Caco-2 (cell line): ENCODE results near the gene HSD11B2. TPM values are rescaled to one million over a fixed set of nuclear protein-coding genes. Genes with fewer than 3 reads are reported as not detected.

ENCODE experiments used
- BruUV-seq: library from RNA; stranded (reverse); fragments of 400-500 nt; replicated peaks from 2 replicates; lab custom pipeline; 2021; lab: Mats Ljungman, UMichigan
- CTCF ChIA-PET: fragments of 300-600 bp; sonication (Branson Sonifier 250); formaldehyde crosslinking; loops from one replicate; lab custom pipeline; 2022; ENCODE audit warnings: antibody characterized with exemption; lab: Charles Lee
- POLR2A ChIA-PET: fragments of 300-600 bp; sonication (Branson Sonifier 250); formaldehyde crosslinking; loops from one replicate; lab custom pipeline; 2022; ENCODE audit warnings: antibody characterized with exemption; lab: Charles Lee
- DNase-seq, 2 experiments: peaks; one replicate each; pipeline versions ENCODE4 v3.0.0 to v3.0.0-alpha.2; 2020 to 2022
- H3K27me3 ChIP-seq: replicated peaks from 2 replicates; pipeline ENCODE4 v1.6.0; 2011; ENCODE audit warnings: low read length; ENCODE audit not compliant: control insufficient read depth, insufficient read depth
- H3K36me3 ChIP-seq: 2 replicates; pipeline ENCODE4 v1.5.1; 2011; ENCODE audit warnings: low read length; ENCODE audit not compliant: control insufficient read depth, insufficient read depth
- H3K4me1 ChIP-seq: fragments of 250-450 bp; sonication (Bioruptor Pico); 2 replicates; pipeline ENCODE4 v1.5.1; 2020; ENCODE audit warnings: mild to moderate bottlenecking
- H3K4me3 ChIP-seq: 2 replicates; pipeline ENCODE4 v1.5.1; 2011; ENCODE audit warnings: low read depth, mild to moderate bottlenecking, control low read depth, low read length
- H3K9me3 ChIP-seq: fragments of 250-450 bp; sonication (Bioruptor Pico); 2 replicates; pipeline ENCODE4 v1.5.1; 2020; ENCODE audit warnings: mild to moderate bottlenecking, moderate library complexity
- H3K27ac Mint-ChIP-seq: one replicate; pipeline ENCODE4 v1.8.0; 2022; ENCODE audit warnings: mixed read lengths; ENCODE audit not compliant: unreplicated experiment
- H3K27me3 Mint-ChIP-seq: one replicate; pipeline ENCODE4 v1.8.0; 2022; ENCODE audit warnings: mixed read lengths; ENCODE audit not compliant: insufficient read depth, unreplicated experiment
- H3K36me3 Mint-ChIP-seq: one replicate; pipeline ENCODE4 v1.8.0; 2022; ENCODE audit warnings: mild to moderate bottlenecking, mixed read lengths; ENCODE audit not compliant: insufficient read depth, unreplicated experiment
- H3K4me1 Mint-ChIP-seq: one replicate; pipeline ENCODE4 v1.8.0; 2022; ENCODE audit warnings: low read depth, mixed read lengths; ENCODE audit not compliant: unreplicated experiment
- H3K4me3 Mint-ChIP-seq: one replicate; pipeline ENCODE4 v1.8.0; 2022; ENCODE audit warnings: mild to moderate bottlenecking, moderate library complexity, mixed read lengths; ENCODE audit not compliant: unreplicated experiment
- H3K9me3 Mint-ChIP-seq: one replicate; pipeline ENCODE4 v1.8.0; 2022; ENCODE audit warnings: mixed read lengths; ENCODE audit not compliant: unreplicated experiment
- CTCF ChIP-seq, 2 experiments: fragments of 200-600 bp in 1 of 2; IDR thresholded peaks; 1 replicate in 1 of 2; 2 replicates in 1 of 2; pipeline versions ENCODE4 v1.5.1 to v1.8.0; 2011 to 2022; ENCODE audit warnings: antibody characterized with exemption in 1 of 2, control low read depth in 1 of 2, inconsistent platforms in 1 of 2, low read depth in 1 of 2, low read length in 1 of 2, mild to moderate bottlenecking in 1 of 2, moderate library complexity in 1 of 2; ENCODE audit not compliant: insufficient read depth in 1 of 2, severe bottlenecking in 1 of 2, unreplicated experiment in 1 of 2
- intact Hi-C: fragments of 100-400 bp; cut with micrococcal nuclease; formaldehyde crosslinking; loops from one replicate; pipeline ENCODE4 v1.10.0; 2022; ENCODE audit not compliant: unreplicated experiment
- total RNA-seq: library from RNA; stranded (reverse); gene quantifications from 2 replicates; pipeline ENCODE4 v1.2.3, GENCODE V29; 2022

The HSD11B2 gene
- total RNA-seq, 1 experiment from 2014 or later, result 11.3 TPM

GRCh38 chr16:67460168-67460567 is 29.2 kb downstream of the HSD11B2 start:
- BruUV-seq, result no TSS peak

GRCh38 chr16:67460961-67461360 is 30.0 kb downstream of the HSD11B2 start:
- Mint-ChIP-seq H3K4me1 (no peaks in the 10 kb centered on the region), H3K9me3 (no peaks in the 10 kb centered on the region), H3K27ac (no peak overlapping the region), H3K27me3 (no peaks in the 10 kb centered on the region), H3K36me3 (peaks cover 12% of the 10 kb centered on the region), H3K4me3 (no peak overlapping the region)
- BruUV-seq, result no TSS peak
- TF ChIP-seq CTCF (IDR thresholded peaks at IDR 0.05; ENCODE audit: insufficient read depth in 1 of 2, low read depth in 1 of 2, low read length in 1 of 2, severe bottlenecking in 1 of 2, unreplicated experiment in 1 of 2), result no peak
- DNase-seq, result no peak
- no peaks in the 10 kb centered on the region for H3K4me1 ChIP-seq
- intact Hi-C loops, result no loop called here
- no peaks in the 10 kb centered on the region for H3K36me3 ChIP-seq
- no peak overlapping the region for H3K4me3 ChIP-seq
- H3K9me3 ChIP-seq, result no peaks in the 10 kb centered on the region
- H3K27me3 ChIP-seq, result no peaks in the 10 kb centered on the region
- ChIA-PET POLR2A (no interaction called here), CTCF (no interaction called here)

More at GRCh38 chr16:67460168-67460567, 29.2 kb downstream of the HSD11B2 start:
- Histone ChIP-seq H3K27me3 (no peaks in the 10 kb centered on the region), H3K36me3 (no peaks in the 10 kb centered on the region), H3K4me1 (no peaks in the 10 kb centered on the region), H3K9me3 (no peaks in the 10 kb centered on the region), H3K4me3 (no peak overlapping the region)
- Mint-ChIP-seq H3K4me3 (no peak overlapping the region), H3K9me3 (no peaks in the 10 kb centered on the region), H3K4me1 (no peaks in the 10 kb centered on the region), H3K36me3 (peaks cover 8% of the 10 kb centered on the region), H3K27ac (no peak overlapping the region), H3K27me3 (no peaks in the 10 kb centered on the region)
- CTCF ChIA-PET, result no interaction called here
- DNase-seq, result no peak
- intact Hi-C loops, result no loop called here
- no peak for TF ChIP-seq CTCF (IDR thresholded peaks at IDR 0.05; ENCODE audit: insufficient read depth in 1 of 2, low read depth in 1 of 2, low read length in 1 of 2, severe bottlenecking in 1 of 2, unreplicated experiment in 1 of 2)
- POLR2A ChIA-PET, result no interaction called here

GRCh38 chr16:67461600-67462278 is 30.8 kb downstream of the HSD11B2 start:
- ChIA-PET CTCF (no interaction called here), POLR2A (no interaction called here)
- H3K36me3 Mint-ChIP-seq, result peaks cover 12% of the 10 kb centered on the region
- H3K4me1 ChIP-seq, result no peaks in the 10 kb centered on the region
- H3K27ac Mint-ChIP-seq, result no peak overlapping the region
- H3K36me3 ChIP-seq, result no peaks in the 10 kb centered on the region
- no peak for TF ChIP-seq CTCF (IDR thresholded peaks at IDR 0.05; ENCODE audit: insufficient read depth in 1 of 2, low read depth in 1 of 2, low read length in 1 of 2, severe bottlenecking in 1 of 2, unreplicated experiment in 1 of 2)
- intact Hi-C loops, result no loop called here
- BruUV-seq, result no TSS peak
- no peaks in the 10 kb centered on the region for H3K27me3 ChIP-seq
- DNase-seq, result no peak
- no peak overlapping the region for H3K4me3 ChIP-seq
- H3K9me3 Mint-ChIP-seq, result no peaks in the 10 kb centered on the region
- no peaks in the 10 kb centered on the region for H3K4me1 Mint-ChIP-seq
- H3K9me3 ChIP-seq, result no peaks in the 10 kb centered on the region
- no peak overlapping the region for H3K4me3 Mint-ChIP-seq
- no peaks in the 10 kb centered on the region for H3K27me3 Mint-ChIP-seq
